H1 (cell line): Measurements from ENCODE around the gene SNED1. TPM values are rescaled to one million over a fixed set of nuclear protein-coding genes. Genes with fewer than 3 reads are reported as not detected.

Experiments
- CTCF ChIA-PET: fragments of 300-600 bp; sonication (Branson Sonifier 250); formaldehyde crosslinking; loops from one replicate; lab custom pipeline; 2021; ENCODE audit not compliant: partially characterized antibody; lab: Charles Lee
- POLR2A ChIA-PET: fragments of 300-600 bp; sonication (Branson Sonifier 250); formaldehyde crosslinking; loops from one replicate; lab custom pipeline; 2021; ENCODE audit warnings: inconsistent platforms; ENCODE audit not compliant: partially characterized antibody; lab: Charles Lee
- DNase-seq, 2 experiments: peaks; one replicate each; pipeline versions ENCODE4 v3.0.0 to v3.0.0-alpha.2; 2010 to 2022; ENCODE audit warnings: low spot score in 2 of 2, low read depth in 1 of 2, mixed read lengths in 1 of 2
- FAIRE-seq: peaks from 2 replicates; lab custom pipeline; 2011; peaks lifted over from hg19 to GRCh38; lab: Jason Lieb, UNC
- H2AFZ ChIP-seq: 2 replicates; pipeline ENCODE4 v1.8.1; 2012; ENCODE audit warnings: low read length, inconsistent platforms
- H2AK5ac ChIP-seq: 2 replicates; pipeline ENCODE4 v1.6.1; 2013; ENCODE audit warnings: low read depth, low read length
- H2BK120ac ChIP-seq: replicated peaks from 2 replicates; pipeline ENCODE3; 2013; ENCODE audit warnings: low read depth, low read length, inconsistent platforms
- H2BK12ac ChIP-seq: 2 replicates; pipeline ENCODE4 v1.6.1; 2013; ENCODE audit warnings: low read depth, low read length
- H2BK15ac ChIP-seq: 2 replicates; pipeline ENCODE4 v1.6.1; 2013; ENCODE audit warnings: low read length
- H2BK20ac ChIP-seq: 2 replicates; pipeline ENCODE4 v1.6.1; 2013; ENCODE audit warnings: low read length
- H2BK5ac ChIP-seq: 2 replicates; pipeline ENCODE4 v1.6.1; 2013; ENCODE audit warnings: low read depth, low read length
- H3K14ac ChIP-seq: 2 replicates; pipeline ENCODE4 v1.6.1; 2013; ENCODE audit warnings: inconsistent platforms; ENCODE audit not compliant: insufficient read length
- H3K18ac ChIP-seq: 2 replicates; pipeline ENCODE4 v1.6.1; 2013; ENCODE audit warnings: low read length; ENCODE audit errors: extremely low read depth
- H3K23ac ChIP-seq: 2 replicates; pipeline ENCODE4 v1.6.1; 2013; ENCODE audit warnings: inconsistent platforms; ENCODE audit not compliant: insufficient read length
- H3K23me2 ChIP-seq: 2 replicates; pipeline ENCODE4 v1.6.1; 2013; ENCODE audit warnings: low read depth, low read length
- H3K27ac ChIP-seq: 2 replicates; pipeline ENCODE4 v1.6.1; 2011; ENCODE audit warnings: low read depth, low read length, inconsistent platforms
- H3K27me3 ChIP-seq, 4 experiments: replicated peaks in 1 of 4; 1 replicate in 1 of 4; 2 replicates in 3 of 4; pipeline versions ENCODE4 v1.6.1 to v1.8.1; 2011 to 2013; ENCODE audit warnings: low read length in 3 of 4, mild to moderate bottlenecking in 3 of 4, inconsistent platforms in 2 of 4, mixed read lengths in 2 of 4, moderate library complexity in 1 of 4; ENCODE audit not compliant: control insufficient read depth in 3 of 4, insufficient read depth in 3 of 4; ENCODE audit errors: extremely low read depth in 1 of 4
- H3K36me3 ChIP-seq, 4 experiments: 2 replicates each; pipeline versions ENCODE4 v1.6.1 to v1.8.1; 2011 to 2013; ENCODE audit warnings: mild to moderate bottlenecking in 4 of 4, low read length in 3 of 4, moderate library complexity in 2 of 4, control low read depth in 1 of 4, inconsistent platforms in 1 of 4; ENCODE audit not compliant: insufficient read depth in 4 of 4, control insufficient read depth in 2 of 4
- H3K4ac ChIP-seq: replicated peaks from 2 replicates; pipeline ENCODE3; 2013; ENCODE audit warnings: low read length, low read depth, mixed read lengths, inconsistent platforms; ENCODE audit not compliant: insufficient read length
- H3K4me1 ChIP-seq, 4 experiments: replicated peaks in 1 of 4; 1 replicate in 1 of 4; 2 replicates in 3 of 4; pipeline versions ENCODE4 v1.6.1 to v1.8.1; 2011 to 2013; ENCODE audit warnings: low read length in 3 of 4, inconsistent platforms in 2 of 4, mixed read lengths in 1 of 4; ENCODE audit not compliant: insufficient read depth in 4 of 4, control insufficient read depth in 3 of 4
- H3K4me2 ChIP-seq, 2 experiments: 2 replicates each; pipeline versions ENCODE4 v1.6.1 to v1.8.1; 2011 to 2013; ENCODE audit warnings: low read depth in 2 of 2, low read length in 2 of 2, control low read depth in 1 of 2, inconsistent platforms in 1 of 2, mild to moderate bottlenecking in 1 of 2; ENCODE audit not compliant: insufficient read depth in 1 of 2
- H3K4me3 ChIP-seq, 4 experiments: fragments of 200-600, 300-600 bp in 1 of 4; sonication (generic), shearing (Covaris generic), sonication (Bioruptor Twin) in 1 of 4; 2 replicates each; pipeline versions ENCODE4 v1.5.1 to v1.8.1; 2011 to 2016; ENCODE audit warnings: low read length in 4 of 4, low read depth in 3 of 4, control low read depth in 2 of 4, inconsistent platforms in 2 of 4, mild to moderate bottlenecking in 2 of 4, mixed read lengths in 1 of 4, moderate library complexity in 1 of 4; ENCODE audit not compliant: insufficient read depth in 2 of 4; ENCODE audit errors: extremely low read depth in 1 of 4
- H3K56ac ChIP-seq: replicated peaks from 2 replicates; pipeline ENCODE3; 2013; ENCODE audit warnings: low read depth, mild to moderate bottlenecking, mixed read lengths, low read length, inconsistent platforms; ENCODE audit not compliant: insufficient read length
- H3K79me1 ChIP-seq: 2 replicates; pipeline ENCODE4 v1.6.1; 2013; ENCODE audit warnings: low read depth, low read length, control low read depth
- H3K79me2 ChIP-seq, 2 experiments: 2 replicates each; pipeline versions ENCODE4 v1.6.1 to v1.8.1; 2012 to 2013; ENCODE audit warnings: low read length in 2 of 2, mild to moderate bottlenecking in 2 of 2, inconsistent platforms in 1 of 2; ENCODE audit not compliant: insufficient read depth in 2 of 2, control insufficient read depth in 1 of 2
- H3K9ac ChIP-seq, 4 experiments: replicated peaks in 1 of 4; 1 replicate in 1 of 4; 2 replicates in 3 of 4; pipeline versions ENCODE4 v1.6.1 to v1.8.1; 2011 to 2013; ENCODE audit warnings: low read depth in 3 of 4, low read length in 3 of 4, control low read depth in 2 of 4, mild to moderate bottlenecking in 2 of 4, moderate library complexity in 2 of 4, inconsistent platforms in 1 of 4; ENCODE audit errors: extremely low read depth in 1 of 4
- H3K9me3 ChIP-seq, 2 experiments: 2 replicates each; pipeline versions ENCODE4 v1.6.1 to v1.8.1; 2012 to 2013; ENCODE audit warnings: mild to moderate bottlenecking in 2 of 2, moderate library complexity in 2 of 2, control low read depth in 1 of 2, inconsistent platforms in 1 of 2, low read depth in 1 of 2, low read length in 1 of 2, mixed read lengths in 1 of 2; ENCODE audit not compliant: insufficient read depth in 2 of 2
- H4K20me1 ChIP-seq, 2 experiments: replicated peaks in 1 of 2; 2 replicates each; pipeline versions ENCODE3 to v1.8.1; 2011 to 2013; ENCODE audit warnings: inconsistent platforms in 2 of 2, low read length in 2 of 2, mild to moderate bottlenecking in 1 of 2; ENCODE audit not compliant: insufficient read depth in 2 of 2, control insufficient read depth in 1 of 2
- H4K5ac ChIP-seq: 2 replicates; pipeline ENCODE4 v1.6.1; 2013; ENCODE audit warnings: low read length, low read depth, mixed read lengths, inconsistent platforms; ENCODE audit not compliant: insufficient read length
- H4K8ac ChIP-seq: 2 replicates; pipeline ENCODE4 v1.8.0; 2013; ENCODE audit warnings: mild to moderate bottlenecking, moderate library complexity, low read length, inconsistent platforms; ENCODE audit not compliant: insufficient read depth; ENCODE audit errors: extremely low read depth
- H4K91ac ChIP-seq: replicated peaks from 2 replicates; pipeline ENCODE3; 2013; ENCODE audit warnings: low read length, mixed read lengths, inconsistent platforms; ENCODE audit not compliant: insufficient read length
- ASH2L ChIP-seq: fragments of 200-600, 300-600 bp; sonication (generic); IDR thresholded peaks from one replicate; pipeline ENCODE4 v1.7.1; 2017; ENCODE audit warnings: low read length
- HDAC2 ChIP-seq, 2 experiments: fragments of 300-600 bp in 1 of 2; sonication (generic) in 1 of 2; IDR thresholded peaks; 2 replicates each; pipeline ENCODE4 v1.6.1; 2011 to 2012; ENCODE audit warnings: low read depth in 2 of 2, low read length in 2 of 2, mild to moderate bottlenecking in 2 of 2, moderate library complexity in 2 of 2, borderline replicate concordance in 1 of 2, inconsistent platforms in 1 of 2
- KDM1A ChIP-seq: fragments of 200-600, 300-600 bp; sonication (generic); IDR thresholded peaks from 2 replicates; pipeline ENCODE4 v1.7.1; 2016; ENCODE audit warnings: mild to moderate bottlenecking, low read length, borderline replicate concordance
- PHF8 ChIP-seq: fragments of 200-600 bp; sonication (generic); conservative IDR thresholded peaks from 2 replicates; pipeline ENCODE4 v1.7.1; 2012; ENCODE audit warnings: low read depth, mild to moderate bottlenecking, inconsistent platforms, low read length, moderate library complexity
- POLR2A ChIP-seq, 2 experiments: IDR thresholded peaks; 1 replicate in 1 of 2; 2 replicates in 1 of 2; pipeline ENCODE4 v1.6.1; 2011; ENCODE audit warnings: low read depth in 2 of 2, low read length in 2 of 2, mild to moderate bottlenecking in 2 of 2; ENCODE audit errors: control extremely low read depth in 1 of 2
- SUZ12 ChIP-seq: fragments of 200-600 bp; sonication (generic); IDR thresholded peaks from 2 replicates; pipeline ENCODE4 v1.6.1; 2012; ENCODE audit warnings: mild to moderate bottlenecking, inconsistent platforms, low read length, moderate library complexity, mixed read lengths
- TAF1 ChIP-seq: IDR thresholded peaks from 2 replicates; pipeline ENCODE4 v1.6.1; 2011; ENCODE audit warnings: mild to moderate bottlenecking, low read depth, low read length
- ZNF274 ChIP-seq: IDR thresholded peaks from 2 replicates; pipeline ENCODE4 v1.7.0; 2012; ENCODE audit warnings: low read length, borderline replicate concordance; ENCODE audit errors: extremely low read depth
- WGBS, 2 experiments: shearing (Covaris generic) in 1 of 2; methylation state at CpG; one replicate each; pipeline versions ENCODE4 v1.1.6 to v1.1.7; 2013 to 2015; ENCODE audit warnings: low lambda C conversion rate in 2 of 2, mixed read lengths in 2 of 2, inconsistent platforms in 1 of 2, low coverage in 1 of 2, missing lambda C conversion rate in 1 of 2; ENCODE audit not compliant: insufficient replicate concordance in 2 of 2, insufficient coverage in 1 of 2, insufficient read length in 1 of 2; ENCODE audit errors: extremely low coverage in 1 of 2, missing lambda C conversion rate in 1 of 2; 5-methylcytosine and 5-hydroxymethylcytosine counted together
- polyA plus RNA-seq, 7 experiments: library from polyadenylated mRNA; depleted of rRNA in 3 of 7; stranded (reverse) in 5 of 7; unstranded in 2 of 7; fragments of >200 nt in 5 of 7; fragments of 200-250 nt in 2 of 7; gene quantifications; 1 replicate in 5 of 7; 2 replicates in 1 of 7; 4 replicates in 1 of 7; pipeline versions ENCODE4 v1.2.1 to v1.2.3, GENCODE V29; 2011 to 2013; ENCODE audit warnings: missing spikeins in 2 of 7, mixed read lengths in 2 of 7
- total RNA-seq: library from RNA; stranded (reverse); fragmentation: NEBNext Ultra II Directional; extraction: Animal tissue kit (Norgen Biotek cat#: 25700); gene quantifications from 2 replicates; pipeline ENCODE4 v1.2.1, GENCODE V29; 2021

SNED1 gene
- total and polyA plus RNA-seq, 2 of the 8 experiments (the other 6 are each of a cell fraction or from before 2014, with no cell fraction given): 1.9 TPM

DNA sequence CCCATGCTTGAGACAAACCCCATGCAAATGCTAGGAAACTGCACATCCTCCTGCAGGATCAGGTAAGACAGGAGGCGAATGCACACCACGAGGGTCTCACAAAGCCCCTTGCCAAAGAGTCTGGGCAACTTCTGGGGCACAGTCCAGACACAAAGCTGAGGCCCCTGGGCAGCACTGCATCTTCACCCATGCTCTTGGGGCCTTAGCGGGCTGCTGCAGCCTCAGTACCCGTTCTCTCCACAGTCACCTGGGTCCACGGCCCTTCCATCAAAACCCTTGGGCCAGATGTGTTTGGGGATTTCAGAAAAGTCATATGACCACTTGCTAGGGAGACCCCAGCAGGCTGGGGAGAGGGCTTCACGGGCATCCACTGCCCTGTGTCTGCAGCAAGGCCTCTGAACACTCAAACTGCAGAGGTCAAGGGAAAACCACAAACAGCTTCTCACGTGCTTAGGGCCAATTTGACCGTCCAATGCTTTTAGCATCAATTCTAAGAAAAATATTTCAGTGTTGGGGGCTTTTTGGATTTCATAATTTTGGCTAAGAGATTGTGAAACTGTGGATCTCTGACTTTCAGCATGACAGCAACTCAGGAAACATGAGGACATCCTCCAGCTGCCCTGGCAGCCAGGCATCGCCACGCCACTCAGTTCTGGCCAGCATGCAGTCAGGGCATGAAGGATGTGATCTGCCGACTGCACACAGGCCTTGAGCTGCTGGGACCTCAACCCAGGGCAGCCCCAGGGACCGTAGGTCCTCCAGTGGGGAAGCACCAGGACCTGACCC, 130.9 kb downstream of the SNED1 start:
- no peak for FAIRE-seq

More for the DNA sequence above, 130.9 kb downstream of the SNED1 start:
- H3K23me2 ChIP-seq: no peaks in the 10 kb centered on the region
- H4K8ac ChIP-seq: no peak overlapping the region
- H3K18ac ChIP-seq: no peak overlapping the region
- H4K20me1 ChIP-seq: peaks cover 0 to 3% of the 10 kb centered on the region in 2 experiments
- CTCF ChIA-PET: interaction anchor here (1.2 kb wide), 1 partner anchor 51 kb away, joined by 4 read pairs; no protein-coding TSS in a partner anchor
- no peak for TF ChIP-seq POLR2A (IDR thresholded peaks at IDR 0.05; ENCODE audit: control extremely low read depth in 1 of 2, low read depth in 2 of 2, low read length in 2 of 2)
- no peak for TF ChIP-seq HDAC2 (IDR thresholded peaks at IDR 0.05; ENCODE audit: borderline replicate concordance in 1 of 2, low read depth in 2 of 2, low read length in 2 of 2)
- TF ChIP-seq SUZ12: no peak
- no peak for TF ChIP-seq KDM1A
- no peak for TF ChIP-seq ZNF274
- TF ChIP-seq PHF8: no peak
- no peak for TF ChIP-seq TAF1
- no peak for TF ChIP-seq ASH2L
- no peak overlapping the region for H2AK5ac ChIP-seq
- no peaks in the 10 kb centered on the region for H3K79me2 ChIP-seq
- H3K4me1 ChIP-seq: no peaks in the 10 kb centered on the region
- no peak overlapping the region for H3K4me2 ChIP-seq
- no peak overlapping the region for H3K56ac ChIP-seq
- H3K36me3 ChIP-seq: peaks cover 6 to 20% (median 15%) of the 10 kb centered on the region in 4 experiments; a peak in 6 of 8 replicates
- H3K23ac ChIP-seq: no peak overlapping the region
- 83% methylated on average over 12 of the region's 12 CpGs; no CpG with 5 or more reads in 1 of the 2 experiments for WGBS, 2 experiments
- no peak overlapping the region for H2BK20ac ChIP-seq
- H3K14ac ChIP-seq: no peak overlapping the region
- no peak for DNase-seq
- no peak overlapping the region for H2BK120ac ChIP-seq
- H3K9me3 ChIP-seq: no peaks in the 10 kb centered on the region
- no peaks in the 10 kb centered on the region for H3K27me3 ChIP-seq
- no peak overlapping the region for H4K91ac ChIP-seq
- no peak overlapping the region for H3K4me3 ChIP-seq
- no peak overlapping the region for H4K5ac ChIP-seq
- no peaks in the 10 kb centered on the region; the same call in 1 of the 2 replicates for H3K79me1 ChIP-seq
- no peak overlapping the region for H3K9ac ChIP-seq
- no peak overlapping the region for H3K4ac ChIP-seq
- no peak overlapping the region for H3K27ac ChIP-seq
- H2BK15ac ChIP-seq: no peak overlapping the region
- POLR2A ChIA-PET: no interaction called here
- no peak overlapping the region for H2BK12ac ChIP-seq
- H2BK5ac ChIP-seq: no peak overlapping the region
- H2AFZ ChIP-seq: no peak overlapping the region
